ENCODE results near the gene NXPH3. TPM values are rescaled to one million over a fixed set of nuclear protein-coding genes. Genes with fewer than 3 reads are reported as not detected.
A peak's percentile ranks its signal among the peaks of the same experiment; 100 is the strongest.

The NXPH3 gene
- total and polyA plus RNA-seq, 2 of the 13 experiments (the other 11 are each of a cell fraction or from before 2014, with no cell fraction given): 0.04 to 0.58 TPM

DNA sequence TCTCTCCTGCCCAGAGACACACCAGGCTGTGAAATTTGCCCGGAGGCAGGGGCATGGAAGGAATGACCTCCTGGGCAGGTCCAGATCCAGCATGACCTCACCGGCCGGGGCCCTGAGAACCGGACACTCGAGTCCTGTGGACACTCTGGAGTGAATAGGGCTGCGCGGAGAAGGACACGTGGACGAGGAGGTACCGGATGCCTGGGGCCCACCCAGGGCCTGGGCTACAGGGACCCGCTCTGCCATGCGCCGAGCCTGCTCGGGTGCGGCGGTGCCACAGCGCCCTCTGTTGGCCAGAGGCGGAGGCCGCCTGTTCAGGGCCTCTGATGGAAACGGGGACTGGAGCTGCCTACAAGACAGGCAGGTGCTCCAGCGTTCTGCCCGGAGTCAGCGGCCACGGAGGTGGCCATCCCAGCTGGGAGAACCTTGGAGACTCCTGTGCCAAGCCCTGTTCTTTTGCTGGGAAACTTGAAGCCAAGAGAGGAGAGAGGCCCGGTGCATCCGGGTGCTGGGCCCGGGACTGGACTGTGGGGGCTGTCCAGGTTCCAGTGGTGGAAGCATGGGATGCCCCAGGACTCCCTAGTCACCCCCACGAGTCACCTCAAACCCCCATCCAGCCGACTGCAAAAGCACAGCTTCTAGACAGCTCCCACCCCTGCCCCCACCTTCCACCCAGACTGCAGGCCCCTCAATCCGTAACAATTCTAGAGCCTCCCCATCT, 19.3 kb upstream of the NXPH3 start (continued):
- TF ChIP-seq, protein P1, sequence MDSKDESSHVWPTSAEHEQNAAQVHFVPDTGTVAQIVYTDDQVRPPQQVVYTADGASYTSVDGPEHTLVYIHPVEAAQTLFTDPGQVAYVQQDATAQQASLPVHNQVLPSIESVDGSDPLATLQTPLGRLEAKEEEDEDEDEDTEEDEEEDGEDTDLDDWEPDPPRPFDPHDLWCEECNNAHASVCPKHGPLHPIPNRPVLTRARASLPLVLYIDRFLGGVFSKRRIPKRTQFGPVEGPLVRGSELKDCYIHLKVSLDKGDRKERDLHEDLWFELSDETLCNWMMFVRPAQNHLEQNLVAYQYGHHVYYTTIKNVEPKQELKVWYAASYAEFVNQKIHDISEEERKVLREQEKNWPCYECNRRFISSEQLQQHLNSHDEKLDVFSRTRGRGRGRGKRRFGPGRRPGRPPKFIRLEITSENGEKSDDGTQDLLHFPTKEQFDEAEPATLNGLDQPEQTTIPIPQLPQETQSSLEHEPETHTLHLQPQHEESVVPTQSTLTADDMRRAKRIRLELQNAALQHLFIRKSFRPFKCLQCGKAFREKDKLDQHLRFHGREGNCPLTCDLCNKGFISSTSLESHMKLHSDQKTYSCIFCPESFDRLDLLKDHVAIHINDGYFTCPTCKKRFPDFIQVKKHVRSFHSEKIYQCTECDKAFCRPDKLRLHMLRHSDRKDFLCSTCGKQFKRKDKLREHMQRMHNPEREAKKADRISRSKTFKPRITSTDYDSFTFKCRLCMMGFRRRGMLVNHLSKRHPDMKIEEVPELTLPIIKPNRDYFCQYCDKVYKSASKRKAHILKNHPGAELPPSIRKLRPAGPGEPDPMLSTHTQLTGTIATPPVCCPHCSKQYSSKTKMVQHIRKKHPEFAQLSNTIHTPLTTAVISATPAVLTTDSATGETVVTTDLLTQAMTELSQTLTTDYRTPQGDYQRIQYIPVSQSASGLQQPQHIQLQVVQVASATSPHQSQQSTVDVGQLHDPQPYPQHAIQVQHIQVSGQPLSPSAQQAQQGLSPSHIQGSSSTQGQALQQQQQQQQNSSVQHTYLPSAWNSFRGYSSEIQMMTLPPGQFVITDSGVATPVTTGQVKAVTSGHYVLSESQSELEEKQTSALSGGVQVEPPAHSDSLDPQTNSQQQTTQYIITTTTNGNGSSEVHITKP (CRISPR knock-in tag; IDR thresholded peaks at IDR 0.05; ENCODE audit: low read depth): 0 out of 2 replicates have a peak, but pooled peaks have one; percentile 17
- TF ChIP-seq ZNF556 (CRISPR knock-in tag; IDR thresholded peaks at IDR 0.05; ENCODE audit: borderline replicate concordance) (peak; percentile 86; the same call in 1 of the 2 replicates), AGO1 (IDR thresholded peaks at IDR 0.05; ENCODE audit: low read depth, low read length, poor library complexity, severe bottlenecking) (peak; percentile 42), HDAC1 (CRISPR knock-in tag; IDR thresholded peaks at IDR 0.05) (peak; percentile 83), ZNF124 (CRISPR knock-in tag; IDR thresholded peaks at IDR 0.05) (peak; percentile 84), ZNF446 (CRISPR knock-in tag; IDR thresholded peaks at IDR 0.05) (0 out of 2 replicates have a peak, but pooled peaks have one; percentile 14), ZBTB7A (CRISPR knock-in tag; IDR thresholded peaks at IDR 0.05) (0 out of 2 replicates have a peak, but pooled peaks have one; percentile 52), MYC (CRISPR knock-in tag; IDR thresholded peaks at IDR 0.05; ENCODE audit: borderline replicate concordance) (peak; percentile 97), SPEN (CRISPR knock-in tag; IDR thresholded peaks at IDR 0.05; ENCODE audit: low read depth) (peak; percentile 89), ZNF382 (CRISPR knock-in tag; IDR thresholded peaks at IDR 0.05; ENCODE audit: borderline replicate concordance) (no peak), RARA (CRISPR knock-in tag; IDR thresholded peaks at IDR 0.05) (peak; percentile 42; the same call in 1 of the 2 replicates), ZNF205 (CRISPR knock-in tag; IDR thresholded peaks at IDR 0.05) (peak; percentile 80; the same call in 1 of the 2 replicates)
- TF ChIP-seq, protein P2, sequence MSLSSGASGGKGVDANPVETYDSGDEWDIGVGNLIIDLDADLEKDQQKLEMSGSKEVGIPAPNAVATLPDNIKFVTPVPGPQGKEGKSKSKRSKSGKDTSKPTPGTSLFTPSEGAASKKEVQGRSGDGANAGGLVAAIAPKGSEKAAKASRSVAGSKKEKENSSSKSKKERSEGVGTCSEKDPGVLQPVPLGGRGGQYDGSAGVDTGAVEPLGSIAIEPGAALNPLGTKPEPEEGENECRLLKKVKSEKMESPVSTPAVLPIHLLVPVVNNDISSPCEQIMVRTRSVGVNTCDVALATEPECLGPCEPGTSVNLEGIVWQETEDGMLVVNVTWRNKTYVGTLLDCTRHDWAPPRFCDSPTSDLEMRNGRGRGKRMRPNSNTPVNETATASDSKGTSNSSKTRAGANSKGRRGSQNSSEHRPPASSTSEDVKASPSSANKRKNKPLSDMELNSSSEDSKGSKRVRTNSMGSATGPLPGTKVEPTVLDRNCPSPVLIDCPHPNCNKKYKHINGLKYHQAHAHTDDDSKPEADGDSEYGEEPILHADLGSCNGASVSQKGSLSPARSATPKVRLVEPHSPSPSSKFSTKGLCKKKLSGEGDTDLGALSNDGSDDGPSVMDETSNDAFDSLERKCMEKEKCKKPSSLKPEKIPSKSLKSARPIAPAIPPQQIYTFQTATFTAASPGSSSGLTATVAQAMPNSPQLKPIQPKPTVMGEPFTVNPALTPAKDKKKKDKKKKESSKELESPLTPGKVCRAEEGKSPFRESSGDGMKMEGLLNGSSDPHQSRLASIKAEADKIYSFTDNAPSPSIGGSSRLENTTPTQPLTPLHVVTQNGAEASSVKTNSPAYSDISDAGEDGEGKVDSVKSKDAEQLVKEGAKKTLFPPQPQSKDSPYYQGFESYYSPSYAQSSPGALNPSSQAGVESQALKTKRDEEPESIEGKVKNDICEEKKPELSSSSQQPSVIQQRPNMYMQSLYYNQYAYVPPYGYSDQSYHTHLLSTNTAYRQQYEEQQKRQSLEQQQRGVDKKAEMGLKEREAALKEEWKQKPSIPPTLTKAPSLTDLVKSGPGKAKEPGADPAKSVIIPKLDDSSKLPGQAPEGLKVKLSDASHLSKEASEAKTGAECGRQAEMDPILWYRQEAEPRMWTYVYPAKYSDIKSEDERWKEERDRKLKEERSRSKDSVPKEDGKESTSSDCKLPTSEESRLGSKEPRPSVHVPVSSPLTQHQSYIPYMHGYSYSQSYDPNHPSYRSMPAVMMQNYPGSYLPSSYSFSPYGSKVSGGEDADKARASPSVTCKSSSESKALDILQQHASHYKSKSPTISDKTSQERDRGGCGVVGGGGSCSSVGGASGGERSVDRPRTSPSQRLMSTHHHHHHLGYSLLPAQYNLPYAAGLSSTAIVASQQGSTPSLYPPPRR (CRISPR knock-in tag; IDR thresholded peaks at IDR 0.05; ENCODE audit: borderline replicate concordance): 0 out of 2 replicates have a peak, but pooled peaks have one; percentile 36
- TF ChIP-seq, protein P3, sequence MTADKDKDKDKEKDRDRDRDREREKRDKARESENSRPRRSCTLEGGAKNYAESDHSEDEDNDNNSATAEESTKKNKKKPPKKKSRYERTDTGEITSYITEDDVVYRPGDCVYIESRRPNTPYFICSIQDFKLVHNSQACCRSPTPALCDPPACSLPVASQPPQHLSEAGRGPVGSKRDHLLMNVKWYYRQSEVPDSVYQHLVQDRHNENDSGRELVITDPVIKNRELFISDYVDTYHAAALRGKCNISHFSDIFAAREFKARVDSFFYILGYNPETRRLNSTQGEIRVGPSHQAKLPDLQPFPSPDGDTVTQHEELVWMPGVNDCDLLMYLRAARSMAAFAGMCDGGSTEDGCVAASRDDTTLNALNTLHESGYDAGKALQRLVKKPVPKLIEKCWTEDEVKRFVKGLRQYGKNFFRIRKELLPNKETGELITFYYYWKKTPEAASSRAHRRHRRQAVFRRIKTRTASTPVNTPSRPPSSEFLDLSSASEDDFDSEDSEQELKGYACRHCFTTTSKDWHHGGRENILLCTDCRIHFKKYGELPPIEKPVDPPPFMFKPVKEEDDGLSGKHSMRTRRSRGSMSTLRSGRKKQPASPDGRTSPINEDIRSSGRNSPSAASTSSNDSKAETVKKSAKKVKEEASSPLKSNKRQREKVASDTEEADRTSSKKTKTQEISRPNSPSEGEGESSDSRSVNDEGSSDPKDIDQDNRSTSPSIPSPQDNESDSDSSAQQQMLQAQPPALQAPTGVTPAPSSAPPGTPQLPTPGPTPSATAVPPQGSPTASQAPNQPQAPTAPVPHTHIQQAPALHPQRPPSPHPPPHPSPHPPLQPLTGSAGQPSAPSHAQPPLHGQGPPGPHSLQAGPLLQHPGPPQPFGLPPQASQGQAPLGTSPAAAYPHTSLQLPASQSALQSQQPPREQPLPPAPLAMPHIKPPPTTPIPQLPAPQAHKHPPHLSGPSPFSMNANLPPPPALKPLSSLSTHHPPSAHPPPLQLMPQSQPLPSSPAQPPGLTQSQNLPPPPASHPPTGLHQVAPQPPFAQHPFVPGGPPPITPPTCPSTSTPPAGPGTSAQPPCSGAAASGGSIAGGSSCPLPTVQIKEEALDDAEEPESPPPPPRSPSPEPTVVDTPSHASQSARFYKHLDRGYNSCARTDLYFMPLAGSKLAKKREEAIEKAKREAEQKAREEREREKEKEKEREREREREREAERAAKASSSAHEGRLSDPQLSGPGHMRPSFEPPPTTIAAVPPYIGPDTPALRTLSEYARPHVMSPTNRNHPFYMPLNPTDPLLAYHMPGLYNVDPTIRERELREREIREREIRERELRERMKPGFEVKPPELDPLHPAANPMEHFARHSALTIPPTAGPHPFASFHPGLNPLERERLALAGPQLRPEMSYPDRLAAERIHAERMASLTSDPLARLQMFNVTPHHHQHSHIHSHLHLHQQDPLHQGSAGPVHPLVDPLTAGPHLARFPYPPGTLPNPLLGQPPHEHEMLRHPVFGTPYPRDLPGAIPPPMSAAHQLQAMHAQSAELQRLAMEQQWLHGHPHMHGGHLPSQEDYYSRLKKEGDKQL (CRISPR knock-in tag; IDR thresholded peaks at IDR 0.05; ENCODE audit: low read depth): no peak

All from HepG2 (cell line).